Mammary epithelial cell (primary cell): ENCODE data around the gene ABHD5.

Experiments
- EZH2 ChIP-seq: IDR thresholded peaks from 2 replicates; pipeline ENCODE4 v1.6.1; 2012; ENCODE audit warnings: low read length, inconsistent platforms, borderline replicate concordance
- TF ChIP-seq, protein P1 (sequence below), 2 donors: IDR thresholded peaks in 1 of 2; conservative IDR thresholded peaks in 1 of 2; 2 replicates each; pipeline ENCODE4 v1.5.1; 2011 to 2012; ENCODE audit warnings: inconsistent platforms in 2 of 2, low read length in 2 of 2, mild to moderate bottlenecking in 2 of 2, control low read depth in 1 of 2, low read depth in 1 of 2; ENCODE audit not compliant: insufficient read depth in 1 of 2; ENCODE audit errors: extremely low read depth in 1 of 2

GRCh38 chr3:43648957-43649356 lies 41.8 kb upstream of the ABHD5 start:
- TF ChIP-seq, protein P1, sequence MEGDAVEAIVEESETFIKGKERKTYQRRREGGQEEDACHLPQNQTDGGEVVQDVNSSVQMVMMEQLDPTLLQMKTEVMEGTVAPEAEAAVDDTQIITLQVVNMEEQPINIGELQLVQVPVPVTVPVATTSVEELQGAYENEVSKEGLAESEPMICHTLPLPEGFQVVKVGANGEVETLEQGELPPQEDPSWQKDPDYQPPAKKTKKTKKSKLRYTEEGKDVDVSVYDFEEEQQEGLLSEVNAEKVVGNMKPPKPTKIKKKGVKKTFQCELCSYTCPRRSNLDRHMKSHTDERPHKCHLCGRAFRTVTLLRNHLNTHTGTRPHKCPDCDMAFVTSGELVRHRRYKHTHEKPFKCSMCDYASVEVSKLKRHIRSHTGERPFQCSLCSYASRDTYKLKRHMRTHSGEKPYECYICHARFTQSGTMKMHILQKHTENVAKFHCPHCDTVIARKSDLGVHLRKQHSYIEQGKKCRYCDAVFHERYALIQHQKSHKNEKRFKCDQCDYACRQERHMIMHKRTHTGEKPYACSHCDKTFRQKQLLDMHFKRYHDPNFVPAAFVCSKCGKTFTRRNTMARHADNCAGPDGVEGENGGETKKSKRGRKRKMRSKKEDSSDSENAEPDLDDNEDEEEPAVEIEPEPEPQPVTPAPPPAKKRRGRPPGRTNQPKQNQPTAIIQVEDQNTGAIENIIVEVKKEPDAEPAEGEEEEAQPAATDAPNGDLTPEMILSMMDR (conservative IDR thresholded peaks at IDR 0.05 in 1 of 2, IDR thresholded peaks at IDR 0.05 in 1 of 2; ENCODE audit: extremely low read depth in 1 of 2, insufficient read depth in 1 of 2, low read depth in 1 of 2, low read length in 2 of 2), result no peak
- TF ChIP-seq EZH2, result no peak
